NCI-H1105 treated with DMSO at 0.1 percent for 48 hours (cell line): ENCODE data around the gene OR2AJ1.

Experiments
- DNase-seq: peaks from one replicate; lab custom pipeline; 2025; lab: John Stamatoyannopoulos, UW

Gene OR2AJ1

GRCh38 chr1:247961791-247962190, 37.1 kb downstream of the OR2AJ1 start:
- DNase-seq: no peak

DNA sequence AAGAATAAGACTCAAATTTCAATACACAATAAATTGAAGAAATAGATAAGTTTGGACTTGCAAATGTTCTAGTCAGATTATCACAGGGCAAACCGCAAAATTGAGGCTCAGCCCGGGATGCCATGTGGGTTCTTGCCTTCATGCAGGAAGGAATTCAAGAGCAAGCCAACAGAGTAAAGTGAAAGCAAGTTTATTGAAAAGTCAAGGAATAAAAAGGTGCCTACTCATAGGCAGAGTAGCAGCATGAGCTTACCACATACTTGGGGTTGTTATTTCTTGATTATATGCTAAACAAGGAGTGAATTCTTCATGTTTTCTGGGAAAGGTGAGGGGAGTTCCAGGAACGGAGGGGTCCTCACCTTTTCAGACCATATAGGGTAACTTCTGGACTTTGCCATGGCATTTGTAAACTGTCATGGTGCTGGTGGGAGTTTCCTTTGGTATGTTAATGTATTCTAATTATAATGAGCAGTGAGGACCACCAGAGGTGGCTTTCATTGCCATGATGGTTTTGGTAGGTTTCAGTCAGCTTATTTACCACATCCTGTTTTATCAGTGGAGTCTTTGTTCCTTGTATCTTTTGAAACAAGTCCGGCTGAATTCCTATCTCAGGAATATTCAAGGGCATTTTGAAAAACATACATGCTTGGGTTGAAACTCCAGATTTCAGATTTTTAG, 38.4 kb downstream of the OR2AJ1 start:
- DNase-seq: no peak

DNA sequence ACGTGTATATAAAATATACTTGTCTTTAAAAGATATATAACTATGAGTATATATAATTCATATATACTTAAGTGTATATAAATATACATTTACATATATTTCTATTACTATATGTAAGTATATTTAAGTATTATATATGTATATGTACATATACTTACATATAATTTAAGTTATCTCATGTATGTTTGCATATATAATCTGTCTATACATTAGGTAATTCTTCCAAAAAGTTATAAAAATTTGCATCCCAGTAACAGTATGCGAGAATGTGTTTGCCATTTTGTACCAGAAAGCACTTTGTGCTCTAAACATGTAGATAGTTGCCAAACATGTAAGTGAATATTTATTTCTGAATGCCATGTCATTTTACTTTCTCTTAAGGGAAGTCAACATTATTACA, 40.2 kb downstream of the OR2AJ1 start, which contains the start of gene OR2AK2:
OR2AK2 (plus strand) TSS at position 301 of the 400 bp plus-strand sequence. CDS start 144 bp downstream, outside the sequence.
- no peak for DNase-seq

DNA sequence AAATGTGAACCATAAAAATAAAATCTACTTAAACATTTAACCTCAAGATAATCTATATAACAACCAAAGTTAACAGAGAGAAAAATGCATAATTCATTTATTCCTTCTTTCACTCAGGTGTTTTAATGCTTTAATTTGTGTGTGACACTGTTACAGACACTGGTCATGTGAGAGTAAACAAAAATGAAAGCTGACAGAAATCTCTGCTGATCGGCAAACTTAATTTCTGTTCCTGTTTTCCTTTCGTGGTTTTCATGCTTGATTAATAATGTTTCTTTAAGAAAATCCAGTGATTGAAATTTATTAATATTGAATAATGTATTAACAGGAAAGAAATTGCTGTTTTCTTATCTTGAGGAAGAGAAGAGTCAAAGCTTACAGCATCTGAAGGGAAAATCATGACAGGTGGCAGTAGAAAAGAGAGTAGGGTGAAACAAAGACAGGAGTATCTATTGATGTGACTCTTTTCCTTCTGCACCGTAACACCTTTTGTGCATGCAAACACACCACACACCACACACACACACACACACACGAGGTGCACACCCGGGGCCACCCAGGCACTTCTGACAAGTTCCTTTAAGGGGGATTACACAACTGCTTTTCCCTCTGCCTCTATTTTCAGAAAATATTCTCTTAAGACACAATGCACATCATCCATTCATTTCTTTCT, 42.0 kb downstream of the OR2AJ1 start:
- no peak for DNase-seq
